Tibial nerve (tissue), 4 donors: ENCODE measurements around the gene TSHZ3.

Source experiments
- EP300 ChIP-seq, 2 donors: sonication (generic); formaldehyde crosslinking; IDR thresholded peaks; one replicate each; pipeline ENCODE4 v1.6.1; 2017; ENCODE audit warnings: antibody characterized with exemption in 2 of 2, mild to moderate bottlenecking in 1 of 2
- POLR2A ChIP-seq, 2 donors: fragments of 450-650 bp; IDR thresholded peaks; one replicate each; pipeline ENCODE4 v1.6.1; 2017; ENCODE audit warnings: antibody characterized with exemption in 2 of 2, mild to moderate bottlenecking in 2 of 2, moderate library complexity in 2 of 2
- TF ChIP-seq, protein P1 (sequence below), 5 experiments: fragments of 200-600 bp in 3 of 5; fragments of 450-650 bp in 2 of 5; sonication (generic) in 3 of 5; IDR thresholded peaks; one replicate each; pipeline ENCODE4 v1.5.1; 2016 to 2019; ENCODE audit warnings: antibody characterized with exemption in 5 of 5, mild to moderate bottlenecking in 3 of 5, moderate library complexity in 2 of 5

- TF ChIP-seq, protein P1, sequence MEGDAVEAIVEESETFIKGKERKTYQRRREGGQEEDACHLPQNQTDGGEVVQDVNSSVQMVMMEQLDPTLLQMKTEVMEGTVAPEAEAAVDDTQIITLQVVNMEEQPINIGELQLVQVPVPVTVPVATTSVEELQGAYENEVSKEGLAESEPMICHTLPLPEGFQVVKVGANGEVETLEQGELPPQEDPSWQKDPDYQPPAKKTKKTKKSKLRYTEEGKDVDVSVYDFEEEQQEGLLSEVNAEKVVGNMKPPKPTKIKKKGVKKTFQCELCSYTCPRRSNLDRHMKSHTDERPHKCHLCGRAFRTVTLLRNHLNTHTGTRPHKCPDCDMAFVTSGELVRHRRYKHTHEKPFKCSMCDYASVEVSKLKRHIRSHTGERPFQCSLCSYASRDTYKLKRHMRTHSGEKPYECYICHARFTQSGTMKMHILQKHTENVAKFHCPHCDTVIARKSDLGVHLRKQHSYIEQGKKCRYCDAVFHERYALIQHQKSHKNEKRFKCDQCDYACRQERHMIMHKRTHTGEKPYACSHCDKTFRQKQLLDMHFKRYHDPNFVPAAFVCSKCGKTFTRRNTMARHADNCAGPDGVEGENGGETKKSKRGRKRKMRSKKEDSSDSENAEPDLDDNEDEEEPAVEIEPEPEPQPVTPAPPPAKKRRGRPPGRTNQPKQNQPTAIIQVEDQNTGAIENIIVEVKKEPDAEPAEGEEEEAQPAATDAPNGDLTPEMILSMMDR (IDR thresholded peaks at IDR 0.05), result no peak
- no peak for TF ChIP-seq POLR2A (IDR thresholded peaks at IDR 0.05)
- no peak for TF ChIP-seq EP300 (IDR thresholded peaks at IDR 0.05)
These were observed 117.1 kb downstream of the TSHZ3 start for GRCh38 chr19:31232180-31232579.
